ENCODE results near the gene CENPV.

Gene CENPV

GRCh38 chr17:16343569-16343968 is 9.7 kb downstream of the CENPV start:
- TF ChIP-seq, protein P1, sequence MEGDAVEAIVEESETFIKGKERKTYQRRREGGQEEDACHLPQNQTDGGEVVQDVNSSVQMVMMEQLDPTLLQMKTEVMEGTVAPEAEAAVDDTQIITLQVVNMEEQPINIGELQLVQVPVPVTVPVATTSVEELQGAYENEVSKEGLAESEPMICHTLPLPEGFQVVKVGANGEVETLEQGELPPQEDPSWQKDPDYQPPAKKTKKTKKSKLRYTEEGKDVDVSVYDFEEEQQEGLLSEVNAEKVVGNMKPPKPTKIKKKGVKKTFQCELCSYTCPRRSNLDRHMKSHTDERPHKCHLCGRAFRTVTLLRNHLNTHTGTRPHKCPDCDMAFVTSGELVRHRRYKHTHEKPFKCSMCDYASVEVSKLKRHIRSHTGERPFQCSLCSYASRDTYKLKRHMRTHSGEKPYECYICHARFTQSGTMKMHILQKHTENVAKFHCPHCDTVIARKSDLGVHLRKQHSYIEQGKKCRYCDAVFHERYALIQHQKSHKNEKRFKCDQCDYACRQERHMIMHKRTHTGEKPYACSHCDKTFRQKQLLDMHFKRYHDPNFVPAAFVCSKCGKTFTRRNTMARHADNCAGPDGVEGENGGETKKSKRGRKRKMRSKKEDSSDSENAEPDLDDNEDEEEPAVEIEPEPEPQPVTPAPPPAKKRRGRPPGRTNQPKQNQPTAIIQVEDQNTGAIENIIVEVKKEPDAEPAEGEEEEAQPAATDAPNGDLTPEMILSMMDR (conservative IDR thresholded peaks at IDR 0.05), result no peak
- no peak for TF ChIP-seq ZFX (IDR thresholded peaks at IDR 0.05)
- no peak overlapping the region for H3K27ac ChIP-seq

GRCh38 chr17:16342979-16343378 is 10.3 kb downstream of the CENPV start:
- no peak overlapping the region for H3K27ac ChIP-seq
- TF ChIP-seq, protein P1 (conservative IDR thresholded peaks at IDR 0.05), result no peak
- TF ChIP-seq ZFX (IDR thresholded peaks at IDR 0.05), result no peak

DNA sequence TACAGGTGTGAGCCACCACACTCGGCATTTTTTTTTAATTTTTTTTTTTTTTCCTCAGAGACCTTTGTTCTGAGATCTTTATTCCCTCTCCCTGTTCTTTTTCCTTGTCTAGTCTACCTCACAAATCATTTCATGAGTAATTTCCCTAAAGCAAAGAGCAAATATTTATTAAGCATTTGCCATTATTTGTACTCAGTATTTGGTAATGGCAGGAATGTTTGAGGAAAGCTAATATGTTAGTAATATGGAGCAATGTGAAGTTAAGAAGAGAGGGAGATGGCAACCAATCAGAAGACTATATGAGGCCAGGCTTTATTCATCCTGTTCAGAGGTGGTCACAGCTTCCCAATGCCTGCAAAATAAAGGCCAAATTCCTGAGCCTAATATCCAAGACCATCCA is 13.3 kb downstream of the CENPV start:
- no peak overlapping the region for H3K27ac ChIP-seq
- TF ChIP-seq, protein P1 (conservative IDR thresholded peaks at IDR 0.05), result no peak
- TF ChIP-seq ZFX (IDR thresholded peaks at IDR 0.05), result no peak

GRCh38 chr17:16339402-16339801 is 13.9 kb downstream of the CENPV start:
- H3K27ac ChIP-seq, result no peak overlapping the region
- TF ChIP-seq ZFX (IDR thresholded peaks at IDR 0.05), result no peak
- TF ChIP-seq, protein P1 (conservative IDR thresholded peaks at IDR 0.05), result no peak

DNA sequence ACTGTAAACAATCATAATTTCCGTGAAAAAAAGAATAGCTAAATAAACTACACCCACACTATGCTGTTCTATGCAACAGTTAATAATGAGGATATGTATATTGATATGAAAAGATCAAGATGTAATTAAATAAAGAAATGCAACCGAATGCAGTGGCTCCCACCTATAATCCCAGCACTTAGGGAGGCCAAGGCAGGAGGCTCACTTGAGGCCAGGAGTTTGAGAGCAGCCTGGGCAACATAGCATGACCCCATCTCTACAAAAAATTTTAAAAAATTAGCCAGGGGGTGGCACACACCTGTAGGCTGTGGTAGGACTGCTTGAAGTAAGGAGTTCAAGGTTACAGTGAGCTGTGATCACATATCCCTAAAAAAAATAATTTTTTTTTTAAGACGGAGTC is 14.9 kb downstream of the CENPV start:
- TF ChIP-seq, protein P1 (conservative IDR thresholded peaks at IDR 0.05), result no peak
- no peak for TF ChIP-seq ZFX (IDR thresholded peaks at IDR 0.05)
- no peak overlapping the region for H3K27ac ChIP-seq

- TF ChIP-seq, protein P1 (conservative IDR thresholded peaks at IDR 0.05), result no peak
- no peak for TF ChIP-seq ZFX (IDR thresholded peaks at IDR 0.05)
- no peak overlapping the region for H3K27ac ChIP-seq
Measured at GRCh38 chr17:16329519-16330271, 23.6 kb downstream of the CENPV start.

GRCh38 chr17:16328997-16329396 is 24.3 kb downstream of the CENPV start:
- no peak overlapping the region for H3K27ac ChIP-seq
- TF ChIP-seq ZFX (IDR thresholded peaks at IDR 0.05), result no peak
- TF ChIP-seq, protein P1 (conservative IDR thresholded peaks at IDR 0.05), result no peak

All from C4-2B (cell line).